K562 (cell line): Measurements from ENCODE around the gene MYLIP. TPM values are rescaled to one million over a fixed set of nuclear protein-coding genes. Genes with fewer than 3 reads are reported as not detected.

Source experiments
- ATAC-seq: fragments of 200-7000 bp; cut with Tn5 transposase; 3 replicates; pipeline ENCODE4 v1.9.1; 2020; ENCODE audit warnings: moderate library complexity
- BruUV-seq: library from RNA; stranded (reverse); fragments of 400-500 nt; replicated peaks from 2 replicates; lab custom pipeline; 2021; lab: Mats Ljungman, UMichigan
- CTCF ChIA-PET: fragments of 300-600 bp; formaldehyde crosslinking; extraction: SDS; loops from one replicate; lab custom pipeline; 2021; ENCODE audit warnings: low intra/inter-chr PET ratio; lab: Yijun Ruan, JAX
- POLR2A ChIA-PET: fragments of 300-600, 350-650 bp; sonication (Branson Sonifier 250); formaldehyde crosslinking; extraction: SDS; loops from one replicate; lab custom pipeline; 2021; ENCODE audit warnings: antibody characterized with exemption, inconsistent platforms; lab: Yijun Ruan, JAX
- DNase-seq, 4 experiments: peaks; one replicate each; pipeline versions ENCODE4 v3.0.0 to v3.0.0-alpha.2; 2011 to 2018; ENCODE audit warnings: low spot score in 3 of 4, mixed read lengths in 3 of 4; ENCODE audit errors: extremely low read depth in 1 of 4
- FAIRE-seq: peaks from 2 replicates; lab custom pipeline; 2011; peaks lifted over from hg19 to GRCh38; lab: Jason Lieb, UNC
- H2AFZ ChIP-seq: 2 replicates; pipeline ENCODE4 v1.6.0; 2011; ENCODE audit warnings: low read depth, low read length, control low read depth, inconsistent platforms
- H3K27ac ChIP-seq: fragments of 200-600 bp; 3 replicates; pipeline ENCODE4 v1.8.0; 2011; ENCODE audit warnings: low read depth, mild to moderate bottlenecking, control low read depth, inconsistent platforms, low read length, moderate library complexity, mixed read lengths; ENCODE audit errors: extremely low read depth
- H3K27me3 ChIP-seq, 2 experiments: fragments of 300-600 bp in 1 of 2; 2 replicates in 1 of 2; 3 replicates in 1 of 2; pipeline versions ENCODE4 v1.6.0 to v1.8.0; 2011; ENCODE audit warnings: inconsistent platforms in 2 of 2, low read length in 2 of 2, mild to moderate bottlenecking in 1 of 2, mixed read lengths in 1 of 2, moderate library complexity in 1 of 2; ENCODE audit not compliant: control insufficient read depth in 2 of 2, insufficient read depth in 2 of 2
- H3K36me3 ChIP-seq: fragments of 300-600 bp; 3 replicates; pipeline ENCODE4 v1.8.0; 2011; ENCODE audit warnings: mild to moderate bottlenecking, low read length, inconsistent platforms; ENCODE audit not compliant: control insufficient read depth, insufficient read depth
- H3K4me1 ChIP-seq, 2 experiments: fragments of 200-600 bp in 1 of 2; replicated peaks in 1 of 2; 2 replicates in 1 of 2; 3 replicates in 1 of 2; pipeline versions ENCODE4 v1.5.1 to v1.8.0; 2011; ENCODE audit warnings: inconsistent platforms in 2 of 2, low read length in 2 of 2, mild to moderate bottlenecking in 1 of 2, mixed read lengths in 1 of 2, moderate library complexity in 1 of 2; ENCODE audit not compliant: control insufficient read depth in 2 of 2, insufficient read depth in 2 of 2
- H3K4me2 ChIP-seq: 2 replicates; pipeline ENCODE4 v1.6.1; 2011; ENCODE audit warnings: low read length, control low read depth, inconsistent platforms, mixed read lengths; ENCODE audit not compliant: insufficient read depth
- H3K4me3 ChIP-seq: fragments of 200-600 bp; sonication (generic), shearing (Covaris generic); 2 replicates; pipeline ENCODE4 v1.5.1; 2016; ENCODE audit warnings: control low read depth, inconsistent platforms
- H3K79me2 ChIP-seq: fragments of 200-600 bp; 3 replicates; pipeline ENCODE4 v1.8.0; 2011; ENCODE audit warnings: low read length, inconsistent platforms; ENCODE audit not compliant: control insufficient read depth, insufficient read depth
- H3K9ac ChIP-seq, 2 experiments: 2 replicates each; pipeline versions ENCODE4 v1.6.0 to v1.6.1; 2011; ENCODE audit warnings: low read depth in 2 of 2, low read length in 2 of 2, control low read depth in 1 of 2, inconsistent platforms in 1 of 2, mild to moderate bottlenecking in 1 of 2, mixed read lengths in 1 of 2; ENCODE audit not compliant: insufficient read depth in 1 of 2
- H3K9me1 ChIP-seq: one replicate; pipeline ENCODE4 v1.6.0; 2011; ENCODE audit warnings: inconsistent platforms, mild to moderate bottlenecking, low read length, moderate library complexity; ENCODE audit not compliant: control insufficient read depth, insufficient read depth
- H3K9me3 ChIP-seq: replicated peaks from 2 replicates; pipeline ENCODE4 v1.5.1; 2011; ENCODE audit warnings: low read depth, low read length, inconsistent platforms; ENCODE audit not compliant: control insufficient read depth, insufficient read depth
- H4K20me1 ChIP-seq: replicated peaks from 2 replicates; pipeline ENCODE4 v1.6.1; 2011; ENCODE audit warnings: low read length, inconsistent platforms, mixed read lengths; ENCODE audit not compliant: control insufficient read depth, insufficient read depth
- CBFB ChIP-seq: sonication (generic); formaldehyde crosslinking; IDR thresholded peaks from 2 replicates; pipeline ENCODE4 v1.4.0; 2020; ENCODE audit warnings: mild to moderate bottlenecking, missing genetic modification reagents
- CTCF ChIP-seq, 3 experiments: IDR thresholded peaks in 2 of 3; conservative IDR thresholded peaks in 1 of 3; 2 replicates each; pipeline ENCODE4 v1.5.1; 2011 to 2012; ENCODE audit warnings: low read length in 3 of 3, mild to moderate bottlenecking in 3 of 3, control low read depth in 2 of 3, improper control_type of control experiment in 1 of 3, inconsistent platforms in 1 of 3, low read depth in 1 of 3, mixed read lengths in 1 of 3, moderate library complexity in 1 of 3; ENCODE audit not compliant: insufficient read depth in 2 of 3
- HBP1 ChIP-seq: fragments of 450-650 bp; formaldehyde crosslinking; IDR thresholded peaks from 2 replicates; pipeline ENCODE4 v1.4.0; 2022; ENCODE audit warnings: missing genetic modification characterization
- HEY1 ChIP-seq: fragments of 250-450 bp; sonication (Bioruptor Pico); IDR thresholded peaks from 2 replicates; pipeline ENCODE4 v1.5.0; 2020; ENCODE audit warnings: mild to moderate bottlenecking, moderate library complexity, borderline replicate concordance
- JUND ChIP-seq, 2 experiments: IDR thresholded peaks; 2 replicates in 1 of 2; 3 replicates in 1 of 2; pipeline ENCODE4 v1.6.1; 2011; ENCODE audit warnings: borderline replicate concordance in 2 of 2, low read depth in 2 of 2, low read length in 2 of 2, improper control_type of control experiment in 1 of 2, missing biosample characterization in 1 of 2, missing genetic modification characterization in 1 of 2, missing genetic modification reagents in 1 of 2
- L3MBTL2 ChIP-seq: fragments of 450-650 bp; IDR thresholded peaks from 2 replicates; pipeline ENCODE4 v1.6.1; 2016; ENCODE audit warnings: mild to moderate bottlenecking, moderate library complexity
- MCM2 ChIP-seq: fragments of 450-650 bp; IDR thresholded peaks from 2 replicates; pipeline ENCODE4 v1.6.1; 2017; ENCODE audit warnings: low read depth, mild to moderate bottlenecking
- MEF2D ChIP-seq: conservative IDR thresholded peaks from 2 replicates; pipeline ENCODE4 v1.6.1; 2016; ENCODE audit warnings: low read depth, missing genetic modification characterization, missing compliant biosample characterization
- MNT ChIP-seq, 2 experiments: fragments of 450-650 bp; conservative IDR thresholded peaks; 2 replicates each; pipeline ENCODE4 v1.6.1; 2017; ENCODE audit warnings: mild to moderate bottlenecking in 2 of 2, moderate library complexity in 2 of 2
- MTA1 ChIP-seq: fragments of 450-650 bp; IDR thresholded peaks from 2 replicates; pipeline ENCODE4 v1.6.1; 2017; ENCODE audit warnings: borderline replicate concordance
- NFXL1 ChIP-seq: fragments of 450-650 bp; formaldehyde crosslinking; IDR thresholded peaks from 2 replicates; pipeline ENCODE4 v1.4.0; 2021; ENCODE audit warnings: mild to moderate bottlenecking
- SMARCA5 ChIP-seq: fragments of 450-650 bp; IDR thresholded peaks from 2 replicates; pipeline ENCODE4 v1.6.1; 2016
- TAF9B ChIP-seq: fragments of 450-650 bp; IDR thresholded peaks from 2 replicates; pipeline ENCODE4 v1.6.1; 2018; ENCODE audit warnings: mild to moderate bottlenecking; ENCODE audit not compliant: partially characterized antibody
- USF1 ChIP-seq: sonication (generic); formaldehyde crosslinking; IDR thresholded peaks from 2 replicates; pipeline ENCODE4 v1.9.0; 2022; ENCODE audit warnings: mild to moderate bottlenecking, missing genetic modification reagents
- ZEB2 ChIP-seq: fragments of 450-650 bp; IDR thresholded peaks from 2 replicates; pipeline ENCODE4 v1.6.1; 2016
- WGBS: fragments of 100-300 bp; shearing (Covaris generic); methylation state at CpG from one replicate; pipeline ENCODE4 v1.1.6; 2016; ENCODE audit warnings: low coverage, mixed read lengths; ENCODE audit not compliant: insufficient coverage; ENCODE audit errors: missing lambda C conversion rate; 5-methylcytosine and 5-hydroxymethylcytosine counted together
- in situ Hi-C: fragments of 300-500 bp; cut with MboI; formaldehyde crosslinking; loops from 4 replicates; pipeline ENCODE4 v1.15.0; 2018; ENCODE audit warnings: inconsistent platforms, mixed read lengths
- intact Hi-C: fragments of 100-400 bp; cut with micrococcal nuclease; formaldehyde crosslinking; loops from 2 replicates; pipeline ENCODE4 v1.14.2; 2022
- polyA plus RNA-seq, 8 experiments: library from polyadenylated mRNA; depleted of rRNA in 4 of 8; stranded (reverse) in 5 of 8; unstranded in 3 of 8; fragments of >200 nt; fragmentation: Nextera tagmentation in 2 of 8; fragmentation: Illumina TruSeq in 1 of 8; extraction: Ambion mirVana in 2 of 8; extraction: Trizol in 1 of 8; gene quantifications; 2 replicates each; pipeline versions ENCODE4 v1.2.1 to v1.2.3, GENCODE V29; 2011 to 2014; ENCODE audit warnings: inconsistent platforms in 1 of 8, missing spikeins in 1 of 8
- total RNA-seq, 7 experiments: library from RNA; depleted of rRNA in 6 of 7; stranded (reverse); fragments of >200 nt in 6 of 7; fragmentation: Illumina TruSeq in 2 of 7; extraction: Trizol in 2 of 7; gene quantifications; 2 replicates each; pipeline versions ENCODE4 v1.2.1 to v1.2.3, GENCODE V29; 2011 to 2021; ENCODE audit warnings: low replicate concordance in 1 of 7

MYLIP gene
- total and polyA plus RNA-seq, 9 of the 15 experiments (the other 6 are each of a cell fraction or from before 2014, with no cell fraction given): 10.8 to 43.5 (median 31.5) TPM

- TF ChIP-seq MNT (conservative IDR thresholded peaks at IDR 0.05): peak in 1 of 2 experiments; percentile 21; a peak in 1 of 4 replicates
- no peak for TF ChIP-seq CBFB (CRISPR knock-in tag)
These were observed 54.3 kb downstream of the MYLIP start (continued) for GRCh38 chr6:16183187-16183664.

- H3K79me2 ChIP-seq: no peaks in the 10 kb centered on the region
- H3K4me2 ChIP-seq: no peak overlapping the region
- CTCF ChIA-PET: interaction anchor here (1.7 to 4.1 kb wide), 2 partner anchors 55 to 493 kb away, joined by 8 to 33 read pairs; partner anchors contain the start of gene MYLIP
- ATAC-seq (peak; percentile 81), FAIRE-seq (peak; percentile 72), DNase-seq (peak in 3 of 4 experiments; percentile 20 to 62 (median 55))
- BruUV-seq: no TSS peak
- no peaks in the 10 kb centered on the region for H3K27me3 ChIP-seq
- no peak overlapping the region for H3K9ac ChIP-seq
- peaks cover 7% of the 10 kb centered on the region for H3K9me3 ChIP-seq
- H3K9me1 ChIP-seq: no peaks in the 10 kb centered on the region
- H3K36me3 ChIP-seq: no peaks in the 10 kb centered on the region
- in situ Hi-C loops: loop anchor here (10.0 kb wide), 1 partner anchor 489 kb away; no protein-coding TSS in a partner anchor
- H3K4me1 ChIP-seq: peaks cover 0 to 8% of the 10 kb centered on the region in 2 experiments; a peak in 2 of 5 replicates
- peak overlapping the region; percentile 84 for H2AFZ ChIP-seq
- POLR2A ChIA-PET: interaction anchor here (0.6 kb wide), 2 partner anchors 376 to 669 kb away, joined by 4 read pairs; no protein-coding TSS in a partner anchor
- 16% methylated on average over 3 of the region's 3 CpGs for WGBS
- H4K20me1 ChIP-seq: no peaks in the 10 kb centered on the region
- intact Hi-C loops: no loop called here
- no peak overlapping the region for H3K4me3 ChIP-seq
- no peak overlapping the region for H3K27ac ChIP-seq
- TF ChIP-seq CTCF (IDR thresholded peaks at IDR 0.05 in 2 of 3, conservative IDR thresholded peaks at IDR 0.05 in 1 of 3; ENCODE audit: insufficient read depth in 2 of 3, low read depth in 1 of 3, low read length in 3 of 3): peak; percentile 52 to 61 (median 60)
- TF ChIP-seq USF1: no peak
- no peak for TF ChIP-seq SMARCA5
- TF ChIP-seq NFXL1 (CRISPR knock-in tag): no peak
- TF ChIP-seq HBP1: no peak
- no peak for TF ChIP-seq ZEB2
- no peak for TF ChIP-seq MEF2D (tag)
- no peak for TF ChIP-seq HEY1 (CRISPR knock-in tag)
- TF ChIP-seq L3MBTL2: peak; percentile 42; the same call in 1 of the 2 replicates
- TF ChIP-seq JUND (IDR thresholded peaks at IDR 0.05; ENCODE audit: borderline replicate concordance, low read depth, low read length): 0 out of 2 replicates have a peak, but pooled peaks have one; percentile 4
- TF ChIP-seq JUND (tag; IDR thresholded peaks at IDR 0.05; ENCODE audit: borderline replicate concordance, low read depth, low read length): no peak
- no peak for TF ChIP-seq MCM2
- TF ChIP-seq TAF9B: no peak
- TF ChIP-seq MTA1: no peak
These were observed 55.2 kb downstream of the MYLIP start for GRCh38 chr6:16184129-16184528.
